NCI-H128 (cell line): ENCODE results near the gene SBF1.
A peak's percentile ranks its signal among the peaks of the same experiment; 100 is the strongest.
"Not testable (repeated sequence)": the region's sequence is repeated elsewhere in the genome, so short reads cannot be mapped to it uniquely, and the experiment has no call there.

Experiments used
- DNase-seq: peaks from one replicate; lab custom pipeline; 2025; ENCODE audit not compliant: unreplicated experiment; lab: John Stamatoyannopoulos, UW

Gene SBF1

GRCh38 chr22:50474710-50475651 is at the start of gene SBF1:
TSS of gene SBF1 (minus strand) at chr22:50475035. CDS start at chr22:50474840, 195 bp downstream.
- peak; percentile 26 for DNase-seq

- no peak for DNase-seq
These were observed 49.2 kb upstream of the SBF1 start for GRCh38 chr22:50523806-50524675.

- no peak for DNase-seq
These were observed 48.6 kb upstream of the SBF1 start for GRCh38 chr22:50523458-50523805.

GRCh38 chr22:50522806-50523438 is 48.1 kb upstream of the SBF1 start:
- DNase-seq: no peak

GRCh38 chr22:50522208-50522805 is 47.5 kb upstream of the SBF1 start:
- DNase-seq: no peak

GRCh38 chr22:50521710-50522109 is 46.9 kb upstream of the SBF1 start:
- DNase-seq: no peak

GRCh38 chr22:50520826-50521453 is 46.1 kb upstream of the SBF1 start:
- no peak for DNase-seq

GRCh38 chr22:50520184-50520583 is 45.3 kb upstream of the SBF1 start:
- DNase-seq: not testable (repeated sequence)

- DNase-seq: no peak
These were observed 44.3 kb upstream of the SBF1 start for GRCh38 chr22:50519151-50519550.

- DNase-seq: no peak
These were observed 43.8 kb upstream of the SBF1 start for GRCh38 chr22:50518606-50519005.

GRCh38 chr22:50517495-50518260 is 42.8 kb upstream of the SBF1 start:
- DNase-seq: no peak

- DNase-seq: no peak
These were observed 42.1 kb upstream of the SBF1 start for GRCh38 chr22:50516891-50517290.

- no peak for DNase-seq
These were observed 41.2 kb upstream of the SBF1 start for GRCh38 chr22:50516068-50516467.

- no peak for DNase-seq
These were observed 38.3 kb upstream of the SBF1 start for GRCh38 chr22:50513175-50513574.

GRCh38 chr22:50508897-50509296 is 34.1 kb upstream of the SBF1 start:
- no peak for DNase-seq

- DNase-seq: peak; percentile 80
These were observed 33.4 kb upstream of the SBF1 start, which contains the start of gene NCAPH2 for GRCh38 chr22:50507991-50508884. TSS of gene NCAPH2 (plus strand) at chr22:50508224. CDS start at chr22:50508338, 114 bp downstream.

- DNase-seq: no peak
These were observed 32.7 kb upstream of the SBF1 start, which contains the start of gene LMF2 for GRCh38 chr22:50507421-50507990. TSS of gene LMF2 (minus strand) at chr22:50507702. CDS start at chr22:50507675, 27 bp downstream.
